GM12892 (cell line): ENCODE data around the gene LZTR1.

Experiments
- POLR2A ChIP-seq: IDR thresholded peaks from 2 replicates; pipeline ENCODE4 v1.6.1; 2011; ENCODE audit warnings: low read depth, low read length, control low read depth
- POLR2AphosphoS5 ChIP-seq: IDR thresholded peaks from 2 replicates; pipeline ENCODE4 v1.6.1; 2011; ENCODE audit warnings: low read depth, low read length, control low read depth

DNA sequence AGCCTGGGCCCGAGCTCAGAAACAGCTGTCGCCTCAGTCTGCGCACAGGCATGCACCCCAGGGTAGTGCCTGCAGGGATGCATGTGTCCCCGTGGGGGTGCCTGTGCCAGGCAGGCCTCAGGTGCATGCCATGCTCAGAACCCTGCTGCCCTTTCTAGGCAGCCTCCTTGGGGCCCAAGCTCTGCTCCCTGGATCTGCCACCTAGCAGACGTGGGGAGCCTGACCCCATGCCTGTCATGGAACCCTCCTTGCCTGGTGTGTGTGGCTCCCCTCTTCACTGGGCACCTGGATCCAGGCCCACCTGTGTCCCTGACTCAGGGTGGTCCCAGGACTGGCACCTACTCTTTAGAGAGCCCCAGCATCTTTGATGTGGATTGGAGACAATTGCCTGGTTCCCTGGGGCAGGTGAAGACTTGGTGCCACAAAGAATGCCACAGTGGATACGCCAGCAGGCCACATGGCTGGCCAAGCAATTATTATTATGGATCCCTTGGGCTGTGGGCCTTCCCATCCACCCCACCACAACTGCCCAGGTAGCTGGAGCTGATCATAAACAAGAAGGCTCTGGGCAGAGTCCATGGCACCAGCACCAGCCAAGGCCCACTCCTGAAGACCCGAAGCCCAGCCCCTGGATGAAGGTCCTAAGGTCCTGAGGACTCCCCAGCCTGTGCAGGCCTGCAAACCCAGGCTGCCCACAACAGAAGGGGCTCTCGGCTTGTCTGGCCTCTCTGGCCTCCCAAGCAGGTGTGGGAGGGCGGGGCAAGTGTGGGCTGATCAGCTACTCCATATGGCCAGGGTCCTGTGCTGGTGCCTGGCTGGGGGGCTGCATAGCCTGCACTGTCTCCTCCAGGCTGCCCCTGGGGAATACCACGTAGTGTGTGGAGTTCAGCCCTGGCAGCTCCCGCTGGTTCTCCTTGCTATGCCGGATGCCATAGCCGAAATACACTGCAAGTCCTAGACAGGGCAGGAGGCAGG is 46.5 kb downstream of the LZTR1 start:
- TF ChIP-seq POLR2A (no peak), POLR2AphosphoS5 (no peak)
